GM23338 (cell line): ENCODE measurements around the gene TENM3. TPM values are rescaled to one million over a fixed set of nuclear protein-coding genes. Genes with fewer than 3 reads are reported as not detected.
A peak's percentile ranks its signal among the peaks of the same experiment; 100 is the strongest.

ENCODE experiments used
- ATAC-seq: fragments of 200-7000 bp; cut with Tn5 transposase; 3 replicates; pipeline ENCODE4 v1.9.1; 2020
- DNase-seq: peaks from one replicate; pipeline ENCODE4 v3.0.0-alpha.2; 2015; ENCODE audit warnings: low spot score
- H2AFZ ChIP-seq: fragments of 200-600 bp; sonication (generic); 2 replicates; pipeline ENCODE4 v1.8.0; 2016; ENCODE audit warnings: antibody characterized with exemption, mild to moderate bottlenecking, moderate library complexity
- H3F3A ChIP-seq: fragments of 200-600 bp; sonication (generic); replicated peaks from 2 replicates; pipeline ENCODE4 v1.8.0; 2017; ENCODE audit warnings: antibody characterized with exemption, mixed run types, low read depth
- H3K27ac ChIP-seq: fragments of 200-600 bp; sonication (generic); 2 replicates; pipeline ENCODE4 v1.6.1; 2016; ENCODE audit warnings: low read depth
- H3K27me3 ChIP-seq: fragments of 200-600 bp; sonication (generic); 2 replicates; pipeline ENCODE4 v1.8.0; 2016; ENCODE audit warnings: mild to moderate bottlenecking, mixed run types, moderate library complexity; ENCODE audit not compliant: insufficient read depth
- H3K36me3 ChIP-seq: fragments of 200-600 bp; sonication (generic); 2 replicates; pipeline ENCODE4 v1.8.0; 2016; ENCODE audit warnings: mild to moderate bottlenecking; ENCODE audit not compliant: insufficient read depth
- H3K4me1 ChIP-seq: fragments of 200-600 bp; sonication (generic); 2 replicates; pipeline ENCODE4 v1.8.0; 2016; ENCODE audit warnings: mild to moderate bottlenecking, moderate library complexity; ENCODE audit not compliant: insufficient read depth
- H3K4me2 ChIP-seq: fragments of 200-600 bp; sonication (generic); 2 replicates; pipeline ENCODE4 v1.7.1; 2017; ENCODE audit warnings: mixed run types
- H3K4me3 ChIP-seq: fragments of 200-600 bp; sonication (generic); 2 replicates; pipeline ENCODE4 v1.6.1; 2016; ENCODE audit warnings: mixed run types
- H3K79me2 ChIP-seq: fragments of 200-600 bp; sonication (generic); replicated peaks from 2 replicates; pipeline ENCODE4 v1.8.0; 2017; ENCODE audit warnings: mild to moderate bottlenecking; ENCODE audit not compliant: insufficient read depth
- H3K9me2 ChIP-seq: fragments of 200-600 bp; sonication (generic); 2 replicates; pipeline ENCODE4 v1.8.0; 2017; ENCODE audit not compliant: insufficient read depth
- H4K20me1 ChIP-seq: fragments of 200-600 bp; sonication (generic); replicated peaks from 2 replicates; pipeline ENCODE4 v1.8.0; 2017; ENCODE audit warnings: mild to moderate bottlenecking; ENCODE audit not compliant: insufficient read depth
- H3K27ac Mint-ChIP-seq: 2 replicates; pipeline ENCODE4 v1.8.0; 2020; ENCODE audit warnings: inconsistent platforms, mild to moderate bottlenecking, moderate library complexity, mixed read lengths
- H3K27me3 Mint-ChIP-seq: 3 replicates; pipeline ENCODE4 v1.8.0; 2022; ENCODE audit warnings: low read depth, mild to moderate bottlenecking, moderate library complexity, mixed read lengths, inconsistent platforms; ENCODE audit not compliant: insufficient read depth, poor library complexity
- H3K36me3 Mint-ChIP-seq: 3 replicates; pipeline ENCODE4 v1.8.0; 2021; ENCODE audit warnings: low read depth, mild to moderate bottlenecking, inconsistent platforms, moderate library complexity, mixed read lengths
- H3K4me1 Mint-ChIP-seq: 3 replicates; pipeline ENCODE4 v1.8.0; 2020; ENCODE audit warnings: mild to moderate bottlenecking, inconsistent platforms, mixed read lengths
- H3K4me3 Mint-ChIP-seq: 3 replicates; pipeline ENCODE4 v1.8.0; 2021; ENCODE audit warnings: moderate library complexity, mild to moderate bottlenecking, inconsistent platforms, mixed read lengths
- H3K9me3 Mint-ChIP-seq: 3 replicates; pipeline ENCODE4 v1.8.0; 2020; ENCODE audit warnings: moderate library complexity, mild to moderate bottlenecking, inconsistent platforms, mixed read lengths
- JUNB ChIP-seq: IDR thresholded peaks from one replicate; pipeline ENCODE4 v1.6.1; 2016; ENCODE audit warnings: antibody characterized with exemption; ENCODE audit not compliant: unreplicated experiment
- NANOG ChIP-seq: IDR thresholded peaks from 2 replicates; pipeline ENCODE4 v1.6.1; 2016; ENCODE audit warnings: antibody characterized with exemption, borderline replicate concordance
- POLR2AphosphoS5 ChIP-seq: IDR thresholded peaks from 2 replicates; pipeline ENCODE4 v1.6.1; 2016; ENCODE audit warnings: antibody characterized with exemption, low read depth
- polyA plus RNA-seq: library from polyadenylated mRNA; unstranded; fragments of >200 nt; fragmentation: Nextera tagmentation; extraction: Ambion mirVana; gene quantifications from 2 replicates; pipeline ENCODE4 v1.2.1, GENCODE V29; 2016
- total RNA-seq: library from RNA; depleted of rRNA; stranded (reverse); fragments of >200 nt; shearing (Covaris generic); gene quantifications from 2 replicates; pipeline ENCODE4 v1.2.3, GENCODE V29; 2014
- TF ChIP-seq, protein P1 (sequence below): fragments of 250-450 bp; sonication (Bioruptor Pico); IDR thresholded peaks from 2 replicates; pipeline ENCODE4 v1.5.0; 2020; ENCODE audit warnings: mild to moderate bottlenecking, moderate library complexity
- TF ChIP-seq, protein P2 (sequence below): IDR thresholded peaks from 2 replicates; pipeline ENCODE4 v1.6.1; 2016; ENCODE audit warnings: antibody characterized with exemption
- TF ChIP-seq, protein P3 (sequence below): IDR thresholded peaks from one replicate; pipeline ENCODE4 v1.6.1; 2018; ENCODE audit warnings: antibody characterized with exemption; ENCODE audit not compliant: unreplicated experiment

TENM3 gene
- total and polyA plus RNA-seq, 2 experiments from 2014 or later = 22.2 to 128 TPM

DNA sequence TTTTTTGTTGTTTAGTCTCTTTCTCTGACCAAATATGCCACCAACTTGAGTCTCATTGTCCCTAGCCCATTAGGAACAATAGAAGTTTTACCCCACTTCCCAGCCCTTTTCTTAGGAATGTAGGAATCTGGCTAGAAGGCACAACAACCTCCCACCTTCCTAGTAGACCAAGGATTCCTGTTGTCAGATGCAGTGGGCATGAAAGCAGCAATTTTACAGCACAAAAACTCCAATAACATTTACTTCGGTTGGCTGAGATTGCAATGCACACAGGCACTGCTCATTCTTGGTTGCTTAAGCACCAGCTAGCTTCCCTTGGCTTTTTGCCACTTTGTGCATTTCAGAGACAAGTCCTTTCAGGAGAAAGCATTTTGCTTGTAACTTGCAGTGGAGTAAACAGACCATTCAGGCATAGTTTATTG lies 312.8 kb downstream of the TENM3 start:
- Histone ChIP-seq H3K79me2 (peaks cover 7% of the 10 kb centered on the region; the same call in 1 of the 2 replicates), H3K9me2 (no peaks in the 10 kb centered on the region), H3K4me3 (peak overlapping the region; percentile 16; the same call in 1 of the 2 replicates), H3F3A (no peaks in the 10 kb centered on the region), H3K4me1 (peaks cover 59% of the 10 kb centered on the region), H3K27ac (peak overlapping the region; percentile 97), H4K20me1 (no peaks in the 10 kb centered on the region), H3K36me3 (no peaks in the 10 kb centered on the region), H2AFZ (no peak overlapping the region), H3K4me2 (0 out of 2 replicates have a peak overlapping the region, but pooled peaks have one; percentile 48), H3K27me3 (no peaks in the 10 kb centered on the region)
- ATAC-seq = peak; percentile 72
- Mint-ChIP-seq H3K36me3 (no peaks in the 10 kb centered on the region), H3K4me1 (peaks cover 81% of the 10 kb centered on the region), H3K4me3 (peak overlapping the region; percentile 30), H3K27me3 (peaks cover 6% of the 10 kb centered on the region), H3K9me3 (no peaks in the 10 kb centered on the region), H3K27ac (peak overlapping the region; percentile 96)
- peak; percentile 86 for DNase-seq
- TF ChIP-seq POLR2AphosphoS5 = no peak
- TF ChIP-seq, protein P1, sequence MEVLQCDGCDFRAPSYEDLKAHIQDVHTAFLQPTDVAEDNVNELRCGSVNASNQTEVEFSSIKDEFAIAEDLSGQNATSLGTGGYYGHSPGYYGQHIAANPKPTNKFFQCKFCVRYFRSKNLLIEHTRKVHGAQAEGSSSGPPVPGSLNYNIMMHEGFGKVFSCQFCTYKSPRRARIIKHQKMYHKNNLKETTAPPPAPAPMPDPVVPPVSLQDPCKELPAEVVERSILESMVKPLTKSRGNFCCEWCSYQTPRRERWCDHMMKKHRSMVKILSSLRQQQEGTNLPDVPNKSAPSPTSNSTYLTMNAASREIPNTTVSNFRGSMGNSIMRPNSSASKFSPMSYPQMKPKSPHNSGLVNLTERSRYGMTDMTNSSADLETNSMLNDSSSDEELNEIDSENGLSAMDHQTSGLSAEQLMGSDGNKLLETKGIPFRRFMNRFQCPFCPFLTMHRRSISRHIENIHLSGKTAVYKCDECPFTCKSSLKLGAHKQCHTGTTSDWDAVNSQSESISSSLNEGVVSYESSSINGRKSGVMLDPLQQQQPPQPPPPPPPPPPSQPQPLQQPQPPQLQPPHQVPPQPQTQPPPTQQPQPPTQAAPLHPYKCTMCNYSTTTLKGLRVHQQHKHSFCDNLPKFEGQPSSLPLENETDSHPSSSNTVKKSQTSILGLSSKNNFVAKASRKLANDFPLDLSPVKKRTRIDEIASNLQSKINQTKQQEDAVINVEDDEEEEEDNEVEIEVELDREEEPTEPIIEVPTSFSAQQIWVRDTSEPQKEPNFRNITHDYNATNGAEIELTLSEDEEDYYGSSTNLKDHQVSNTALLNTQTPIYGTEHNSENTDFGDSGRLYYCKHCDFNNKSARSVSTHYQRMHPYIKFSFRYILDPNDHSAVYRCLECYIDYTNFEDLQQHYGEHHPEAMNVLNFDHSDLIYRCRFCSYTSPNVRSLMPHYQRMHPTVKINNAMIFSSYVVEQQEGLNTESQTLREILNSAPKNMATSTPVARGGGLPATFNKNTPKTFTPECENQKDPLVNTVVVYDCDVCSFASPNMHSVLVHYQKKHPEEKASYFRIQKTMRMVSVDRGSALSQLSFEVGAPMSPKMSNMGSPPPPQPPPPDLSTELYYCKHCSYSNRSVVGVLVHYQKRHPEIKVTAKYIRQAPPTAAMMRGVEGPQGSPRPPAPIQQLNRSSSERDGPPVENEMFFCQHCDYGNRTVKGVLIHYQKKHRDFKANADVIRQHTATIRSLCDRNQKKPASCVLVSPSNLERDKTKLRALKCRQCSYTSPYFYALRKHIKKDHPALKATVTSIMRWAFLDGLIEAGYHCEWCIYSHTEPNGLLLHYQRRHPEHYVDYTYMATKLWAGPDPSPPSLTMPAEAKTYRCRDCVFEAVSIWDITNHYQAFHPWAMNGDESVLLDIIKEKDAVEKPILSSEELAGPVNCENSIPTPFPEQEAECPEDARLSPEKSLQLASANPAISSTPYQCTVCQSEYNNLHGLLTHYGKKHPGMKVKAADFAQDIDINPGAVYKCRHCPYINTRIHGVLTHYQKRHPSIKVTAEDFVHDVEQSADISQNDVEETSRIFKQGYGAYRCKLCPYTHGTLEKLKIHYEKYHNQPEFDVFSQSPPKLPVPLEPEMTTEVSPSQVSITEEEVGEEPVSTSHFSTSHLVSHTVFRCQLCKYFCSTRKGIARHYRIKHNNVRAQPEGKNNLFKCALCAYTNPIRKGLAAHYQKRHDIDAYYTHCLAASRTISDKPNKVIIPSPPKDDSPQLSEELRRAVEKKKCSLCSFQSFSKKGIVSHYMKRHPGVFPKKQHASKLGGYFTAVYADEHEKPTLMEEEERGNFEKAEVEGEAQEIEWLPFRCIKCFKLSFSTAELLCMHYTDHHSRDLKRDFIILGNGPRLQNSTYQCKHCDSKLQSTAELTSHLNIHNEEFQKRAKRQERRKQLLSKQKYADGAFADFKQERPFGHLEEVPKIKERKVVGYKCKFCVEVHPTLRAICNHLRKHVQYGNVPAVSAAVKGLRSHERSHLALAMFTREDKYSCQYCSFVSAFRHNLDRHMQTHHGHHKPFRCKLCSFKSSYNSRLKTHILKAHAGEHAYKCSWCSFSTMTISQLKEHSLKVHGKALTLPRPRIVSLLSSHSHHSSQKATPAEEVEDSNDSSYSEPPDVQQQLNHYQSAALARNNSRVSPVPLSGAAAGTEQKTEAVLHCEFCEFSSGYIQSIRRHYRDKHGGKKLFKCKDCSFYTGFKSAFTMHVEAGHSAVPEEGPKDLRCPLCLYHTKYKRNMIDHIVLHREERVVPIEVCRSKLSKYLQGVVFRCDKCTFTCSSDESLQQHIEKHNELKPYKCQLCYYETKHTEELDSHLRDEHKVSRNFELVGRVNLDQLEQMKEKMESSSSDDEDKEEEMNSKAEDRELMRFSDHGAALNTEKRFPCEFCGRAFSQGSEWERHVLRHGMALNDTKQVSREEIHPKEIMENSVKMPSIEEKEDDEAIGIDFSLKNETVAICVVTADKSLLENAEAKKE (CRISPR knock-in tag) = 0 out of 2 replicates have a peak, but pooled peaks have one; percentile 42
- TF ChIP-seq, protein P2, sequence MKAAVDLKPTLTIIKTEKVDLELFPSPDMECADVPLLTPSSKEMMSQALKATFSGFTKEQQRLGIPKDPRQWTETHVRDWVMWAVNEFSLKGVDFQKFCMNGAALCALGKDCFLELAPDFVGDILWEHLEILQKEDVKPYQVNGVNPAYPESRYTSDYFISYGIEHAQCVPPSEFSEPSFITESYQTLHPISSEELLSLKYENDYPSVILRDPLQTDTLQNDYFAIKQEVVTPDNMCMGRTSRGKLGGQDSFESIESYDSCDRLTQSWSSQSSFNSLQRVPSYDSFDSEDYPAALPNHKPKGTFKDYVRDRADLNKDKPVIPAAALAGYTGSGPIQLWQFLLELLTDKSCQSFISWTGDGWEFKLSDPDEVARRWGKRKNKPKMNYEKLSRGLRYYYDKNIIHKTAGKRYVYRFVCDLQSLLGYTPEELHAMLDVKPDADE = no peak
- TF ChIP-seq, protein P3, sequence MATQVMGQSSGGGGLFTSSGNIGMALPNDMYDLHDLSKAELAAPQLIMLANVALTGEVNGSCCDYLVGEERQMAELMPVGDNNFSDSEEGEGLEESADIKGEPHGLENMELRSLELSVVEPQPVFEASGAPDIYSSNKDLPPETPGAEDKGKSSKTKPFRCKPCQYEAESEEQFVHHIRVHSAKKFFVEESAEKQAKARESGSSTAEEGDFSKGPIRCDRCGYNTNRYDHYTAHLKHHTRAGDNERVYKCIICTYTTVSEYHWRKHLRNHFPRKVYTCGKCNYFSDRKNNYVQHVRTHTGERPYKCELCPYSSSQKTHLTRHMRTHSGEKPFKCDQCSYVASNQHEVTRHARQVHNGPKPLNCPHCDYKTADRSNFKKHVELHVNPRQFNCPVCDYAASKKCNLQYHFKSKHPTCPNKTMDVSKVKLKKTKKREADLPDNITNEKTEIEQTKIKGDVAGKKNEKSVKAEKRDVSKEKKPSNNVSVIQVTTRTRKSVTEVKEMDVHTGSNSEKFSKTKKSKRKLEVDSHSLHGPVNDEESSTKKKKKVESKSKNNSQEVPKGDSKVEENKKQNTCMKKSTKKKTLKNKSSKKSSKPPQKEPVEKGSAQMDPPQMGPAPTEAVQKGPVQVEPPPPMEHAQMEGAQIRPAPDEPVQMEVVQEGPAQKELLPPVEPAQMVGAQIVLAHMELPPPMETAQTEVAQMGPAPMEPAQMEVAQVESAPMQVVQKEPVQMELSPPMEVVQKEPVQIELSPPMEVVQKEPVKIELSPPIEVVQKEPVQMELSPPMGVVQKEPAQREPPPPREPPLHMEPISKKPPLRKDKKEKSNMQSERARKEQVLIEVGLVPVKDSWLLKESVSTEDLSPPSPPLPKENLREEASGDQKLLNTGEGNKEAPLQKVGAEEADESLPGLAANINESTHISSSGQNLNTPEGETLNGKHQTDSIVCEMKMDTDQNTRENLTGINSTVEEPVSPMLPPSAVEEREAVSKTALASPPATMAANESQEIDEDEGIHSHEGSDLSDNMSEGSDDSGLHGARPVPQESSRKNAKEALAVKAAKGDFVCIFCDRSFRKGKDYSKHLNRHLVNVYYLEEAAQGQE = no peak
- no peak for TF ChIP-seq JUNB
- TF ChIP-seq NANOG = peak; percentile 59; the same call in 1 of the 2 replicates
